ENCODE results near the gene SRD5A3.

SRD5A3 gene

DNA sequence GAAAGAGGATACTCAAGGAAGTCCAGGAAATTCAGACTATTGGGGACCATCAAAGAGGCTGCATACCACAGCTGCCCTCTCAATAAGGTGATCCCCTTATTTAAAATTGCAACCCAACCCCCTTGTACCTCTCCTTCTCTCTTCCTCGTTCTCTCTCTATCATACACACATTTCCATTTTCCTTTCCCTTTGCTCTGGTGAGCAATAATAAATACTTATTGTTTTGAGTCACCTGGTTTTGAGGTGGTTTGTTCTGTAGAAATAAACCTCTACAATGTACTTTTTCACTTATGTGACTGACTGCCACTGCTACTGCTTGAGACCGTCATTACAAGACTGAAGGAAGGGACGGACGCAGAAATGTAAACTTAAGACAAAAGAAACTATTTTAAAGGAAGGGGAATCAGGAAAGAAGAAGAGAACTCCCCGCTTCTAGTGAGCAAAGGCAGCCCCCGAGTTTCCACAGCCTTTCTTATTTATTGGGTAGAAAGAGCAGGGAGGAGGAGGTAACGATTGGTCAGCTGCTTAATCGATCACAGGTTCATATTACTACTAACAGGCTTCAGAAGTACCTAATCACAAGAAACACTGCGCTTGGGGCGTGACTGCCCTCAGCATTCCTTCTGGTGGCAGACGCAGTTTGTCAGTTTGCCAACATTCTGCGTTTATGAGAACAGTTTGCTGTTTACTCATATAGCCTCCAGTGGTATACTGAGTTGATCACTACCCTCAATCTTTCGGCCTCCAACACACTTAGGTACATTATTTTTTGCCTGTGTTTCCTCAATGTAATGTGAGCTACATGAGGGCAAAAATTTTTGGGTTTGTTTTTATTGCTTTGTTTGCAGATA, 32.8 kb downstream of the SRD5A3 start:
- no peaks in the 10 kb centered on the region for H3K36me3 ChIP-seq (ENCODE audit: low read depth)
- no peaks in the 10 kb centered on the region for H3K27me3 ChIP-seq (ENCODE audit: insufficient read depth, poor library complexity, severe bottlenecking)
- H3K4me3 ChIP-seq (ENCODE audit: severe bottlenecking), result no peak overlapping the region
- ATAC-seq (ENCODE audit: low read depth) (peak; percentile 92), DNase-seq (ENCODE audit: low spot score) (peak; percentile 76)
- TF ChIP-seq, protein P1, sequence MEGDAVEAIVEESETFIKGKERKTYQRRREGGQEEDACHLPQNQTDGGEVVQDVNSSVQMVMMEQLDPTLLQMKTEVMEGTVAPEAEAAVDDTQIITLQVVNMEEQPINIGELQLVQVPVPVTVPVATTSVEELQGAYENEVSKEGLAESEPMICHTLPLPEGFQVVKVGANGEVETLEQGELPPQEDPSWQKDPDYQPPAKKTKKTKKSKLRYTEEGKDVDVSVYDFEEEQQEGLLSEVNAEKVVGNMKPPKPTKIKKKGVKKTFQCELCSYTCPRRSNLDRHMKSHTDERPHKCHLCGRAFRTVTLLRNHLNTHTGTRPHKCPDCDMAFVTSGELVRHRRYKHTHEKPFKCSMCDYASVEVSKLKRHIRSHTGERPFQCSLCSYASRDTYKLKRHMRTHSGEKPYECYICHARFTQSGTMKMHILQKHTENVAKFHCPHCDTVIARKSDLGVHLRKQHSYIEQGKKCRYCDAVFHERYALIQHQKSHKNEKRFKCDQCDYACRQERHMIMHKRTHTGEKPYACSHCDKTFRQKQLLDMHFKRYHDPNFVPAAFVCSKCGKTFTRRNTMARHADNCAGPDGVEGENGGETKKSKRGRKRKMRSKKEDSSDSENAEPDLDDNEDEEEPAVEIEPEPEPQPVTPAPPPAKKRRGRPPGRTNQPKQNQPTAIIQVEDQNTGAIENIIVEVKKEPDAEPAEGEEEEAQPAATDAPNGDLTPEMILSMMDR (IDR thresholded peaks at IDR 0.05; ENCODE audit: poor library complexity, severe bottlenecking), result no peak
- H3K9me3 ChIP-seq (ENCODE audit: severe bottlenecking), result no peaks in the 10 kb centered on the region
- H3K4me1 ChIP-seq (ENCODE audit: insufficient read depth, poor library complexity, severe bottlenecking), result peaks cover 12% of the 10 kb centered on the region
- peak overlapping the region; percentile 47 for H3K27ac ChIP-seq (ENCODE audit: poor library complexity, severe bottlenecking)

DNA sequence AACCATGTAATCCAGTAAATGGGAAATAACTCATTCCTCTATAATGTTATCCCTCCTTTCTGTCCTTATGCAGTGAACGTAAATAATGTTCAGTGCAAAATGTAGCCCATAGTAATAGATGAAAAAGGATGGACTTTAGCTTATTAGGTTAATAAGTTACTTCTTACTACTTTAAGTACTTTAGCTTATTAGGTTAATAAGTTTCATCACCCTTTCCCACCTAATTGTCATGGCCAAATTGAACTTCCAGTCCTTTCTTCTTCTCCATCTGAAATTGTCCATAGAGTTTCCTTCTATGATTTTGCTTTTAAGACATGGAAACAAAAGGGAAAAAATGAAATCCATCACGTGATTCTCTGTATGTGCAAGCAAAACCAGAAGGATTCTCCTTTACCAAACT, 34.5 kb downstream of the SRD5A3 start:
- DNase-seq (ENCODE audit: low spot score) (no peak), ATAC-seq (ENCODE audit: low read depth) (no peak)
- Histone ChIP-seq H3K36me3 (ENCODE audit: low read depth) (no peaks in the 10 kb centered on the region), H3K9me3 (ENCODE audit: severe bottlenecking) (no peaks in the 10 kb centered on the region), H3K27ac (ENCODE audit: poor library complexity, severe bottlenecking) (no peak overlapping the region), H3K27me3 (ENCODE audit: insufficient read depth, poor library complexity, severe bottlenecking) (no peaks in the 10 kb centered on the region), H3K4me3 (ENCODE audit: severe bottlenecking) (no peak overlapping the region), H3K4me1 (ENCODE audit: insufficient read depth, poor library complexity, severe bottlenecking) (peaks cover 12% of the 10 kb centered on the region)
- TF ChIP-seq, protein P1 (IDR thresholded peaks at IDR 0.05; ENCODE audit: poor library complexity, severe bottlenecking), result no peak

DNA sequence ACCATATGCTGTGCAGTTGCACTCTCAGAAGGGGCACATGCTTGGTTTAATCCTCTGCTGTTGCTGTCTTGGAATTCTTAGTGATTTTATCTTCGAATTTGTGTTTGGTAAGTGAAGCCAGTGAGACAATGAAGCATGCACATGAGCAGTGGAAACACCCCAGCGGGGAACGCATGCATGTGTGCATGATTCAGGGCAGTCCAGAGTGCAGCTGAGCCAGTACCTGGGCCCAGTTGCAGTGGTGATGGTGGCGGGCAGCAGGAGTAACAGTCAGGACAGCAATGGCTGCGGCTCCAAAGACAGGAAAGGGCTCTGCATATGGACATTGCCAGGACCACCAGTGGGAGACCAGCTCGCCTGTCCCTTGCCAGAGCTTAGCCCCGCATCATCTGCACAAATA, 35.5 kb downstream of the SRD5A3 start:
- no peak for ATAC-seq (ENCODE audit: low read depth)
- DNase-seq (ENCODE audit: low spot score), result no peak

DNA sequence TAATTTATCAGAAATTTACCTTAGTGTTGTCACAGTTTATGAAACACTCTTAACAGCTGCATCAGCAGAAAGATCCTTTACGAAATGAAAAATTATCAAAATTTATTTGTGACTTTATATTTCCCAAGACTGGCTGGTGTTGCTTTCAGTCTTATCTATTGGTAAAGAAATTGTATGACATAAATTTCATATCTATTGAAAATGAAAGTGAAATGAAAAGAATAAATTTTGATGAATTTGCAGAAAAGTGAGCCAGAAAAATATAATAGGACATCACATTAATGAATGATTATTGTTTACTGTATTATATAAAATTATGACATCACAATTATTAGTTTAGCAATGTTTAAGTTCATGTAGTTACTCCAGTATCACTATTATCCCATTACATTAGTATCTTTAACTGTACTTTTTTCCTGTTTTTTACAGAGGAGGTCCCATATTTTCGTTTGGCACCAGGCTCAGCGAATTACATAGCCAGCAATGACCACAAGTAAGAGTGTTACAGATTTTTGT, 36.5 kb downstream of the SRD5A3 start:
- Histone ChIP-seq H3K4me1 (ENCODE audit: insufficient read depth, poor library complexity, severe bottlenecking) (peaks cover 12% of the 10 kb centered on the region), H3K27ac (ENCODE audit: poor library complexity, severe bottlenecking) (no peak overlapping the region), H3K36me3 (ENCODE audit: low read depth) (no peaks in the 10 kb centered on the region), H3K9me3 (ENCODE audit: severe bottlenecking) (no peaks in the 10 kb centered on the region), H3K4me3 (ENCODE audit: severe bottlenecking) (no peak overlapping the region), H3K27me3 (ENCODE audit: insufficient read depth, poor library complexity, severe bottlenecking) (no peaks in the 10 kb centered on the region)
- TF ChIP-seq, protein P1 (IDR thresholded peaks at IDR 0.05; ENCODE audit: poor library complexity, severe bottlenecking), result no peak
- DNase-seq (ENCODE audit: low spot score) (no peak), ATAC-seq (ENCODE audit: low read depth) (no peak)

More for the DNA sequence above, 35.5 kb downstream of the SRD5A3 start:
- TF ChIP-seq, protein P1 (IDR thresholded peaks at IDR 0.05; ENCODE audit: poor library complexity, severe bottlenecking), result no peak
- Histone ChIP-seq H3K9me3 (ENCODE audit: severe bottlenecking) (no peaks in the 10 kb centered on the region), H3K27me3 (ENCODE audit: insufficient read depth, poor library complexity, severe bottlenecking) (no peaks in the 10 kb centered on the region), H3K36me3 (ENCODE audit: low read depth) (no peaks in the 10 kb centered on the region), H3K4me1 (ENCODE audit: insufficient read depth, poor library complexity, severe bottlenecking) (peaks cover 12% of the 10 kb centered on the region), H3K4me3 (ENCODE audit: severe bottlenecking) (no peak overlapping the region), H3K27ac (ENCODE audit: poor library complexity, severe bottlenecking) (no peak overlapping the region)

DNA sequence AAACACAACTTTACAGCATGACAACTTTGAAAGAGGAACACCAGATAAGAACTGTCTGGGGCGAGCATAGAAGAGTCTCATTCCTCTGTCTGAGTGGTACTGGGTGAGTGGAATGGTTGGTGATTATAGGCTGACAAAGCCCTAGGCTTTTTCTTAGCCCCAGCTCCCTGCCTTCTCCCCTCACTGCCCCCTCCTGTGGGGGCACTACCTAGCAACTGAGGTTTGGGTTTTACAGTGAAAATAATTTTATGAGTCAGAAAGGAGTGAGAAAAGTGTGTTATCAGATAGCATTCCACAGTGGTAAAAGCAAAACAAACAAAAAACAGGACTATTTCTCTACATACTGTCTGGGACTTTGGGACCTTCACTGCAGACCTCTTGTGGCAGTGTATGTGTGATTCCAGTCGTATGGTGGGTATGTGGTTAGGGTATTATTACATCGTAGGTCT, 39.2 kb downstream of the SRD5A3 start:
- Histone ChIP-seq H3K4me1 (ENCODE audit: insufficient read depth, poor library complexity, severe bottlenecking) (no peaks in the 10 kb centered on the region), H3K36me3 (ENCODE audit: low read depth) (no peaks in the 10 kb centered on the region), H3K4me3 (ENCODE audit: severe bottlenecking) (no peak overlapping the region), H3K9me3 (ENCODE audit: severe bottlenecking) (no peaks in the 10 kb centered on the region), H3K27ac (ENCODE audit: poor library complexity, severe bottlenecking) (no peak overlapping the region), H3K27me3 (ENCODE audit: insufficient read depth, poor library complexity, severe bottlenecking) (no peaks in the 10 kb centered on the region)
- DNase-seq (ENCODE audit: low spot score) (no peak), ATAC-seq (ENCODE audit: low read depth) (no peak)
- TF ChIP-seq, protein P1 (IDR thresholded peaks at IDR 0.05; ENCODE audit: poor library complexity, severe bottlenecking), result no peak

Data from RWPE2 (cell line).